ENCODE data around the gene EDEM1. TPM values are rescaled to one million over a fixed set of nuclear protein-coding genes. Genes with fewer than 3 reads are reported as not detected.

The EDEM1 gene
- polyA plus RNA-seq, 1 donor, result 9.7 TPM

Other genes with a start within 250 kb of the EDEM1 start
- gene BHLHE40, start 208.3 kb upstream of the EDEM1 start, polyA plus RNA-seq (ENCODE audit: insufficient read length), result 24.2 TPM
- 39.9 TPM for gene ARL8B, start 65.4 kb upstream of the EDEM1 start, polyA plus RNA-seq (ENCODE audit: insufficient read length)